ENCODE measurements around the gene EEF1AKMT2.

EEF1AKMT2 gene

GRCh38 chr10:124791547-124792348 is at the start of gene EEF1AKMT2:
Gene EEF1AKMT2 (minus strand): TSS chr10:124791887. CDS start chr10:124791833, 54 bp downstream.
- TF ChIP-seq YY1 (IDR thresholded peaks at IDR 0.05; ENCODE audit: insufficient read depth, insufficient read length): no peak
- TF ChIP-seq SUZ12 (IDR thresholded peaks at IDR 0.05; ENCODE audit: extremely low read depth, insufficient read depth, insufficient read length): no peak
- TF ChIP-seq ZNF274 (IDR thresholded peaks at IDR 0.05; ENCODE audit: low read depth, low read length): no peak
- peak within 1 kb of the TSS; percentile 91 for H3K9ac ChIP-seq (ENCODE audit: insufficient read length, low read depth)
- H3K4me3 ChIP-seq (ENCODE audit: insufficient read length, low read depth): peak within 1 kb of the TSS; percentile 77
- peaks cover 2% of the 10 kb centered on the region for H3K4me1 ChIP-seq (ENCODE audit: insufficient read depth, insufficient read length)
- DNase-seq (ENCODE audit: low read depth, low spot score): peak; percentile 81
- H3K27me3 ChIP-seq (ENCODE audit: insufficient read depth, insufficient read length): no peaks in the 10 kb centered on the region
- no peaks in the 10 kb centered on the region for H3K9me3 ChIP-seq (ENCODE audit: insufficient read depth, low read length)
- H3K36me3 ChIP-seq (ENCODE audit: insufficient read depth, insufficient read length, low read length): peaks cover 27% of the 10 kb centered on the region

DNA sequence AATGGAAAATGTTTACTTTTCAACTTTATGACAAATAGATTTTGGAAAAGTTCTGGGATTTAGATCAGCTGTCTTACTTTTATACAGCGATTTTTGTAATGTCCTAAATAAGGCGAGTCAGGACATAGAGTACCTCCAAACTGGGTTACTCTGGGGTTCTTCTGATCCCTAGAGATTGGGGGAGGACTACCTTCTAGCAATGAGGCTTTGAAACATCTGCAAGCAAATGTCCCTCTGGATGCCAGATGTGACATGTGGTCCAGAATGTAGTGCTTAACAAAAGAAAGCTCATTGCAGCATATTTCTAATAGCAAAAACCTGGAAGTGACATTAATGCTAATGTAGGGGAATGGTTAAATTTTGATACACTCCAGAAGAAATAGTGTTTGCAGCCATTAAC is 46.0 kb upstream of the EEF1AKMT2 start:
- no peak for DNase-seq (ENCODE audit: low read depth, low spot score)
- Histone ChIP-seq H3K4me1 (ENCODE audit: insufficient read depth, insufficient read length) (no peaks in the 10 kb centered on the region), H3K9ac (ENCODE audit: insufficient read length, low read depth) (no peak overlapping the region), H3K27me3 (ENCODE audit: insufficient read depth, insufficient read length) (no peaks in the 10 kb centered on the region), H3K9me3 (ENCODE audit: insufficient read depth, low read length) (no peaks in the 10 kb centered on the region), H3K4me3 (ENCODE audit: insufficient read length, low read depth) (no peak overlapping the region), H3K36me3 (ENCODE audit: insufficient read depth, insufficient read length, low read length) (peaks cover 39% of the 10 kb centered on the region)
- no peak for TF ChIP-seq YY1 (IDR thresholded peaks at IDR 0.05; ENCODE audit: insufficient read depth, insufficient read length)
- TF ChIP-seq ZNF274 (IDR thresholded peaks at IDR 0.05; ENCODE audit: low read depth, low read length): no peak
- no peak for TF ChIP-seq SUZ12 (IDR thresholded peaks at IDR 0.05; ENCODE audit: extremely low read depth, insufficient read depth, insufficient read length)

DNA sequence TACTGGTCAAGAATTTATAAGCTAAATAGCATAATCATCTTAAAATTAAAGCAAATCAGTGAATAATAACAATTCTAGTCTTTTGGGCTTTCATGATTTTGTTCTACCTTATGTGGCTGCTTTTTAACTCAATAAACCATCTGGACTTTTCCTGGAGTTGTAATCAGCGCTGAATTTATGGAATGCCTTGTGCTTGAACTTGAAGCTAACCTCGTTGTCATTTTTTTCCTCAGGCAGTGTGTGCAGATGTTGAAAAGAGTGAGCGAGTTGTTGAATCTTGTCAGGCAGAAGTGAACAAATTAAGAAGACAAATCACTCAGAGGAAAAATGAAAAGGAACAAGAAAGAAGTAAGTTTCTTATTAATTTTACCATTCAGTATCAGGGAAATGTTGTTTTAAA is 39.4 kb upstream of the EEF1AKMT2 start:
- no peak overlapping the region for H3K4me3 ChIP-seq (ENCODE audit: insufficient read length, low read depth)
- H3K27me3 ChIP-seq (ENCODE audit: insufficient read depth, insufficient read length): no peaks in the 10 kb centered on the region
- no peaks in the 10 kb centered on the region for H3K9me3 ChIP-seq (ENCODE audit: insufficient read depth, low read length)
- H3K9ac ChIP-seq (ENCODE audit: insufficient read length, low read depth): no peak overlapping the region
- H3K36me3 ChIP-seq (ENCODE audit: insufficient read depth, insufficient read length, low read length): peaks cover 78% of the 10 kb centered on the region
- no peak for DNase-seq (ENCODE audit: low read depth, low spot score)
- no peak for TF ChIP-seq ZNF274 (IDR thresholded peaks at IDR 0.05; ENCODE audit: low read depth, low read length)
- TF ChIP-seq YY1 (IDR thresholded peaks at IDR 0.05; ENCODE audit: insufficient read depth, insufficient read length): no peak
- TF ChIP-seq SUZ12 (IDR thresholded peaks at IDR 0.05; ENCODE audit: extremely low read depth, insufficient read depth, insufficient read length): no peak
- H3K4me1 ChIP-seq (ENCODE audit: insufficient read depth, insufficient read length): no peaks in the 10 kb centered on the region

GRCh38 chr10:124830445-124830844 is 38.8 kb upstream of the EEF1AKMT2 start:
- Histone ChIP-seq H3K9ac (ENCODE audit: insufficient read length, low read depth) (no peak overlapping the region), H3K9me3 (ENCODE audit: insufficient read depth, low read length) (no peaks in the 10 kb centered on the region), H3K4me1 (ENCODE audit: insufficient read depth, insufficient read length) (no peaks in the 10 kb centered on the region), H3K36me3 (ENCODE audit: insufficient read depth, insufficient read length, low read length) (peaks cover 72% of the 10 kb centered on the region), H3K4me3 (ENCODE audit: insufficient read length, low read depth) (no peak overlapping the region), H3K27me3 (ENCODE audit: insufficient read depth, insufficient read length) (no peaks in the 10 kb centered on the region)
- TF ChIP-seq SUZ12 (IDR thresholded peaks at IDR 0.05; ENCODE audit: extremely low read depth, insufficient read depth, insufficient read length): no peak
- TF ChIP-seq YY1 (IDR thresholded peaks at IDR 0.05; ENCODE audit: insufficient read depth, insufficient read length): no peak
- TF ChIP-seq ZNF274 (IDR thresholded peaks at IDR 0.05; ENCODE audit: low read depth, low read length): no peak
- DNase-seq (ENCODE audit: low read depth, low spot score): no peak

DNA sequence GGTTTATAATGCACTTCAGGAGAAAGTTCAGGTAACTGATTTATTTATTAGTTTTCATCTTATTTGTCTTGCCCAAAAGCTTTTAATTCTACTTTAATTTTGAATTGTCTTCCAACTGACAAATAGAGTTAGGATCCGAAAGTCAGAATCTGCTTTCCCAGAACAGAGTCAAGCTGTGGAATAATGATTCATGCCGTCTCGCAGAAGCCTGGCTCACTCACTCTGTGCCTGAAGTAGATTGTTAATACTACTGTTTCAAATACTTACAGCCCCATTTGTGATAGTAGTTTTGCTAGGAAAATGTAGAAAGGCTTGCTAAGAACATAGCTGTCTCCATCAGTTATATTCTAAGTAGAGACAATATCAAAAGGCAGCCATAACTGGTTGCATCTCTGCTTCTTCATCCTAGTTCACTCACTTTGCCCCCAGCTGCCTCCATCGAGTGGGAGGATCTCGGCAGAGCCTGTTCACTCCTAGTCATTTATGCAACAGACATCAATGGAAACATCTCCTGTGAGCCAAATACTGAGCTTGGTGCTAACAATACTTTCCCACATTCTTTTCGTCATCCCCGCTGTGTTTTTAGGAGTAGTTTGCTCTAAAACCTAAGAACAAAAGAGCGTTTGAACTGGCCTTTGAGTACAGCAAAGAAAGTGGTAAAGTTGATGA is 37.9 kb upstream of the EEF1AKMT2 start:
- Histone ChIP-seq H3K9ac (ENCODE audit: insufficient read length, low read depth) (no peak overlapping the region), H3K9me3 (ENCODE audit: insufficient read depth, low read length) (no peaks in the 10 kb centered on the region), H3K4me3 (ENCODE audit: insufficient read length, low read depth) (no peak overlapping the region), H3K36me3 (ENCODE audit: insufficient read depth, insufficient read length, low read length) (peaks cover 63% of the 10 kb centered on the region), H3K27me3 (ENCODE audit: insufficient read depth, insufficient read length) (no peaks in the 10 kb centered on the region), H3K4me1 (ENCODE audit: insufficient read depth, insufficient read length) (no peaks in the 10 kb centered on the region)
- no peak for DNase-seq (ENCODE audit: low read depth, low spot score)
- TF ChIP-seq SUZ12 (IDR thresholded peaks at IDR 0.05; ENCODE audit: extremely low read depth, insufficient read depth, insufficient read length) (no peak), ZNF274 (IDR thresholded peaks at IDR 0.05; ENCODE audit: low read depth, low read length) (no peak), YY1 (IDR thresholded peaks at IDR 0.05; ENCODE audit: insufficient read depth, insufficient read length) (no peak)

DNA sequence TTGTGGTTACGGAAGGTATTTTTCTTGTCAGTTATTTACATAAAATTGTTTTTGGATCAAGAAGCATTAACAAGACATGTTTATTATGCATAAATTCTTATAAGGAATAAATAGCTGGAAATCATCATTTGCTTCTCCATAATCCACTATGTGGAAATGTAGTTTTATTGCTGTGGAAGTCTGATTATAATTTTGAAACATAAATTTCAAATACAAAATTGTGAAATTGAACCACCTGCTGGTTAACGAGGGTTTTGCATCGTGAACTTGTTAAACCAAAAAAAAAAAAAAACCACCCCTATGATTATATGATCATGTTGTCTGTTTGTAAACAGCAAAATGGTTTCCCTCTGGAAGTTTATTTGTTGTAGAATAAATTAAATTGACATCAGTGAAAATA is 35.8 kb upstream of the EEF1AKMT2 start:
- no peak for DNase-seq (ENCODE audit: low read depth, low spot score)

GRCh38 chr10:124826262-124826661 is 34.6 kb upstream of the EEF1AKMT2 start:
- Histone ChIP-seq H3K27me3 (ENCODE audit: insufficient read depth, insufficient read length) (no peaks in the 10 kb centered on the region), H3K9ac (ENCODE audit: insufficient read length, low read depth) (no peak overlapping the region), H3K9me3 (ENCODE audit: insufficient read depth, low read length) (no peaks in the 10 kb centered on the region), H3K4me3 (ENCODE audit: insufficient read length, low read depth) (no peak overlapping the region), H3K36me3 (ENCODE audit: insufficient read depth, insufficient read length, low read length) (peaks cover 43% of the 10 kb centered on the region), H3K4me1 (ENCODE audit: insufficient read depth, insufficient read length) (no peaks in the 10 kb centered on the region)
- TF ChIP-seq YY1 (IDR thresholded peaks at IDR 0.05; ENCODE audit: insufficient read depth, insufficient read length) (no peak), SUZ12 (IDR thresholded peaks at IDR 0.05; ENCODE audit: extremely low read depth, insufficient read depth, insufficient read length) (no peak), ZNF274 (IDR thresholded peaks at IDR 0.05; ENCODE audit: low read depth, low read length) (no peak)
- DNase-seq (ENCODE audit: low read depth, low spot score): no peak

More for the DNA sequence above, 35.8 kb upstream of the EEF1AKMT2 start:
- H3K4me3 ChIP-seq (ENCODE audit: insufficient read length, low read depth): no peak overlapping the region
- H3K36me3 ChIP-seq (ENCODE audit: insufficient read depth, insufficient read length, low read length): peaks cover 49% of the 10 kb centered on the region
- no peaks in the 10 kb centered on the region for H3K4me1 ChIP-seq (ENCODE audit: insufficient read depth, insufficient read length)
- H3K9ac ChIP-seq (ENCODE audit: insufficient read length, low read depth): no peak overlapping the region
- no peaks in the 10 kb centered on the region for H3K9me3 ChIP-seq (ENCODE audit: insufficient read depth, low read length)
- no peaks in the 10 kb centered on the region for H3K27me3 ChIP-seq (ENCODE audit: insufficient read depth, insufficient read length)
- TF ChIP-seq ZNF274 (IDR thresholded peaks at IDR 0.05; ENCODE audit: low read depth, low read length): no peak
- TF ChIP-seq SUZ12 (IDR thresholded peaks at IDR 0.05; ENCODE audit: extremely low read depth, insufficient read depth, insufficient read length): no peak
- no peak for TF ChIP-seq YY1 (IDR thresholded peaks at IDR 0.05; ENCODE audit: insufficient read depth, insufficient read length)

All from NT2/D1 (cell line).